H9 (cell line): ENCODE measurements around the gene ASIC4. TPM values are rescaled to one million over a fixed set of nuclear protein-coding genes. Genes with fewer than 3 reads are reported as not detected.

ENCODE experiments used
- DNase-seq: peaks from one replicate; pipeline ENCODE4 v3.0.0-alpha.2; 2017
- H2AFZ ChIP-seq: one replicate; pipeline ENCODE4 v1.6.1; 2013; ENCODE audit warnings: mild to moderate bottlenecking, low read length, control low read depth, moderate library complexity
- H2AK5ac ChIP-seq: 2 replicates; pipeline ENCODE4 v1.6.1; 2013; ENCODE audit warnings: low read length, control low read depth, mixed read lengths; ENCODE audit not compliant: insufficient read length
- H2BK120ac ChIP-seq: one replicate; pipeline ENCODE4 v1.6.1; 2013; ENCODE audit warnings: low read depth, mild to moderate bottlenecking, low read length, control low read depth, inconsistent platforms; ENCODE audit not compliant: poor library complexity, severe bottlenecking
- H2BK12ac ChIP-seq: 2 replicates; pipeline ENCODE4 v1.6.1; 2013; ENCODE audit warnings: low read length, control low read depth, mixed read lengths, low read depth; ENCODE audit not compliant: insufficient read length
- H2BK15ac ChIP-seq: 2 replicates; pipeline ENCODE4 v1.6.1; 2013; ENCODE audit warnings: low read depth, low read length, control low read depth
- H2BK20ac ChIP-seq: one replicate; pipeline ENCODE4 v1.6.1; 2013; ENCODE audit warnings: low read depth, mild to moderate bottlenecking, low read length, control low read depth, inconsistent platforms; ENCODE audit not compliant: poor library complexity, severe bottlenecking
- H2BK5ac ChIP-seq: 2 replicates; pipeline ENCODE4 v1.6.1; 2013; ENCODE audit warnings: low read length, control low read depth, mixed read lengths; ENCODE audit not compliant: insufficient read length
- H3K14ac ChIP-seq: 2 replicates; pipeline ENCODE4 v1.6.1; 2013; ENCODE audit warnings: low read length, control low read depth; ENCODE audit not compliant: insufficient read depth
- H3K18ac ChIP-seq: 2 replicates; pipeline ENCODE4 v1.6.1; 2013; ENCODE audit warnings: low read depth, mild to moderate bottlenecking, mixed read lengths, low read length, control low read depth; ENCODE audit not compliant: insufficient read length
- H3K23ac ChIP-seq: 2 replicates; pipeline ENCODE4 v1.6.1; 2013; ENCODE audit warnings: low read length, control low read depth, mixed read lengths, low read depth; ENCODE audit not compliant: insufficient read length
- H3K23me2 ChIP-seq: 2 replicates; pipeline ENCODE4 v1.6.1; 2013; ENCODE audit warnings: low read depth, mild to moderate bottlenecking, mixed read lengths, low read length, control low read depth; ENCODE audit not compliant: insufficient read length, poor library complexity, severe bottlenecking
- H3K27ac ChIP-seq: 2 replicates; pipeline ENCODE4 v1.5.1; 2013; ENCODE audit warnings: low read length, control low read depth, mixed read lengths, low read depth; ENCODE audit not compliant: insufficient read length
- H3K27me3 ChIP-seq: 2 replicates; pipeline ENCODE4 v1.6.1; 2013; ENCODE audit warnings: low read length, control low read depth, inconsistent platforms; ENCODE audit not compliant: insufficient read depth
- H3K4ac ChIP-seq: 2 replicates; pipeline ENCODE4 v1.6.1; 2013; ENCODE audit warnings: low read depth, mild to moderate bottlenecking, control low read depth, inconsistent platforms, low read length, moderate library complexity
- H3K4me1 ChIP-seq: 2 replicates; pipeline ENCODE4 v1.6.1; 2013; ENCODE audit warnings: low read length, control low read depth, inconsistent platforms; ENCODE audit not compliant: insufficient read depth
- H3K4me2 ChIP-seq: 2 replicates; pipeline ENCODE4 v1.6.1; 2013; ENCODE audit warnings: low read length, control low read depth, mixed read lengths; ENCODE audit not compliant: insufficient read length, insufficient read depth
- H3K56ac ChIP-seq: 2 replicates; pipeline ENCODE4 v1.6.1; 2013; ENCODE audit warnings: low read depth, mild to moderate bottlenecking, mixed read lengths, low read length, control low read depth; ENCODE audit not compliant: insufficient read length
- H3K79me1 ChIP-seq: 2 replicates; pipeline ENCODE4 v1.6.1; 2013; ENCODE audit warnings: low read depth, mild to moderate bottlenecking, moderate library complexity, low read length, control low read depth, inconsistent platforms; ENCODE audit not compliant: insufficient read depth, poor library complexity, severe bottlenecking
- H3K79me2 ChIP-seq: 2 replicates; pipeline ENCODE4 v1.6.1; 2013; ENCODE audit warnings: low read length, control low read depth, inconsistent platforms; ENCODE audit not compliant: insufficient read depth
- H3K9ac ChIP-seq: 2 replicates; pipeline ENCODE4 v1.6.1; 2013; ENCODE audit warnings: low read length, control low read depth, mixed read lengths; ENCODE audit not compliant: insufficient read length; ENCODE audit errors: extremely low read depth
- H3K9me3 ChIP-seq: one replicate; pipeline ENCODE4 v1.6.1; 2013; ENCODE audit warnings: low read depth, low read length, inconsistent platforms; ENCODE audit not compliant: control insufficient read depth
- H3T11ph ChIP-seq: one replicate; pipeline ENCODE4 v1.6.1; 2013; ENCODE audit warnings: mild to moderate bottlenecking, low read length, control low read depth, inconsistent platforms
- H4K20me1 ChIP-seq: one replicate; pipeline ENCODE4 v1.6.1; 2013; ENCODE audit not compliant: control insufficient read depth, insufficient read length, insufficient read depth
- H4K5ac ChIP-seq: 2 replicates; pipeline ENCODE4 v1.6.1; 2013; ENCODE audit warnings: low read depth, mild to moderate bottlenecking, mixed read lengths, low read length, control low read depth; ENCODE audit not compliant: insufficient read length
- H4K8ac ChIP-seq: replicated peaks from 2 replicates; pipeline ENCODE4 v1.6.1; 2013; ENCODE audit warnings: low read length, control low read depth, mixed read lengths, low read depth; ENCODE audit not compliant: insufficient read length
- H4K91ac ChIP-seq: 2 replicates; pipeline ENCODE4 v1.6.1; 2013; ENCODE audit warnings: low read depth, mild to moderate bottlenecking, moderate library complexity, mixed read lengths, low read length, control low read depth; ENCODE audit not compliant: insufficient read length
- H3K27ac Mint-ChIP-seq, 3 experiments: 2 replicates in 2 of 3; 3 replicates in 1 of 3; pipeline ENCODE4 v1.8.0; 2020 to 2021; ENCODE audit warnings: mixed read lengths in 3 of 3, mild to moderate bottlenecking in 1 of 3, moderate library complexity in 1 of 3
- H3K27me3 Mint-ChIP-seq: 2 replicates; pipeline ENCODE4 v1.8.0; 2021; ENCODE audit warnings: low read depth, mild to moderate bottlenecking, moderate library complexity, mixed read lengths
- H3K36me3 Mint-ChIP-seq, 3 experiments: 2 replicates in 2 of 3; 3 replicates in 1 of 3; pipeline ENCODE4 v1.8.0; 2020 to 2021; ENCODE audit warnings: low read depth in 3 of 3, mixed read lengths in 3 of 3; ENCODE audit not compliant: insufficient read depth in 1 of 3
- H3K4me1 Mint-ChIP-seq, 2 experiments: 2 replicates each; pipeline ENCODE4 v1.8.0; 2020; ENCODE audit warnings: mixed read lengths in 2 of 2
- H3K4me3 Mint-ChIP-seq, 2 experiments: 2 replicates in 1 of 2; 3 replicates in 1 of 2; pipeline ENCODE4 v1.8.0; 2020 to 2021; ENCODE audit warnings: mild to moderate bottlenecking in 2 of 2, mixed read lengths in 2 of 2, moderate library complexity in 1 of 2
- H3K9me3 Mint-ChIP-seq, 2 experiments: 2 replicates in 1 of 2; 3 replicates in 1 of 2; pipeline ENCODE4 v1.8.0; 2020; ENCODE audit warnings: mild to moderate bottlenecking in 2 of 2, mixed read lengths in 2 of 2, moderate library complexity in 1 of 2
- CTCF ChIP-seq: fragments of 200-600 bp; sonication (generic); conservative IDR thresholded peaks from 3 replicates; pipeline ENCODE4 v1.8.0; 2021; ENCODE audit warnings: antibody characterized with exemption, mild to moderate bottlenecking
- WGBS: extraction: QIAGEN DNeasy Blood & Tissue Kit; methylation state at CpG from one replicate; pipeline ENCODE4 v1.1.7; 2013; ENCODE audit warnings: missing lambda C conversion rate, low lambda C conversion rate, mixed read lengths; ENCODE audit not compliant: insufficient read length; ENCODE audit errors: extremely low coverage; 5-methylcytosine and 5-hydroxymethylcytosine counted together
- total RNA-seq: library from RNA; stranded (reverse); gene quantifications from 2 replicates; pipeline ENCODE4 v1.2.1, GENCODE V29; 2021

The ASIC4 gene
- total RNA-seq, 1 experiment from 2014 or later, result 0.37 TPM

- no peak overlapping the region for H3K18ac ChIP-seq
- H2BK20ac ChIP-seq, result no peak overlapping the region
- no peak overlapping the region for H3K4ac ChIP-seq
- no peak overlapping the region for H2AK5ac ChIP-seq
- H3K27me3 ChIP-seq, result no peaks in the 10 kb centered on the region
- H3K4me1 ChIP-seq, result no peaks in the 10 kb centered on the region
- H3K56ac ChIP-seq, result no peak overlapping the region
- H3K79me1 ChIP-seq, result no peaks in the 10 kb centered on the region
- H2AFZ ChIP-seq, result no peak overlapping the region
- no peak overlapping the region for H2BK12ac ChIP-seq
- H3K9me3 ChIP-seq, result no peaks in the 10 kb centered on the region
- Mint-ChIP-seq H3K36me3 (peaks cover 0 to 10% (median 0%) of the 10 kb centered on the region in 3 experiments; a peak in 2 of 7 replicates), H3K4me3 (no peak overlapping the region), H3K4me1 (peaks cover 11 to 12% of the 10 kb centered on the region in 2 experiments), H3K27me3 (peaks cover 5% of the 10 kb centered on the region; the same call in 1 of the 2 replicates), H3K9me3 (no peaks in the 10 kb centered on the region; a peak in 2 of 5 replicates), H3K27ac (no peak overlapping the region; a peak in 1 of 7 replicates)
- H4K91ac ChIP-seq, result no peak overlapping the region
- H3K23me2 ChIP-seq, result peaks cover 2% of the 10 kb centered on the region
- no peak overlapping the region for H4K5ac ChIP-seq
- H3K9ac ChIP-seq, result no peak overlapping the region
- no peak for TF ChIP-seq CTCF
- no peak overlapping the region for H2BK120ac ChIP-seq
- DNase-seq, result no peak
- no peaks in the 10 kb centered on the region for H4K20me1 ChIP-seq
- no peak overlapping the region for H3K23ac ChIP-seq
- no peak overlapping the region; the same call in 1 of the 2 replicates for H3K14ac ChIP-seq
- no peak overlapping the region for H4K8ac ChIP-seq
- H3K27ac ChIP-seq, result no peak overlapping the region
- H3K79me2 ChIP-seq, result no peaks in the 10 kb centered on the region
- no peak overlapping the region for H3K4me2 ChIP-seq
- H2BK15ac ChIP-seq, result no peak overlapping the region
- H3T11ph ChIP-seq, result no peak overlapping the region
- no peak overlapping the region for H2BK5ac ChIP-seq
- no CpG with 5 or more reads among the region's 22 CpGs for WGBS
These were observed 42.6 kb upstream of the ASIC4 start for GRCh38 chr2:219471476-219472371.
